ENCODE results near the gene SLC66A2. TPM values are rescaled to one million over a fixed set of nuclear protein-coding genes. Genes with fewer than 3 reads are reported as not detected.

The SLC66A2 gene
- total RNA-seq, 1 donor from 2014 or later = 28.1 TPM

DNA sequence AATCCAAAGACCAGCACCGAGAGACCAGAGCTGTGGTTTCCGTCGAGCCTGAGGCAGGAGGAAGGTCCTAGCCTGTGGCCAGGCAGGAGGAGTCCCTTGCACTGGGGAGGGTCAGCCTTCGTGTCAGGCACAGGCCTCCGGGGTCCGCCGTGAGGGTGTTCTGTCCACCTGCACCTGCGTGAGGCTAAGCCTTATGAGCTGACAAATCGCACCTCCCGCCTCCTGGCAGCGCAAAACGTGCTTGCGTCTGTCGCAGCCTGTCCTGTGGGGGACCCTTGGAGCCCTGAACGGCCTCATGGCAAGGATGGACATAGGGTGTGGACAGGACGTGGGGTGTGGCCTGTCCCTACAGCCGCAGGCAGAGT is 80.4 kb downstream of the SLC66A2 start:
- no peak for DNase-seq (ENCODE audit: low read depth)
- no peak overlapping the region for H3K4me3 ChIP-seq (ENCODE audit: low read depth, low read length)
- no peak for TF ChIP-seq CTCF (conservative IDR thresholded peaks at IDR 0.05; ENCODE audit: low read depth, low read length)

DNA sequence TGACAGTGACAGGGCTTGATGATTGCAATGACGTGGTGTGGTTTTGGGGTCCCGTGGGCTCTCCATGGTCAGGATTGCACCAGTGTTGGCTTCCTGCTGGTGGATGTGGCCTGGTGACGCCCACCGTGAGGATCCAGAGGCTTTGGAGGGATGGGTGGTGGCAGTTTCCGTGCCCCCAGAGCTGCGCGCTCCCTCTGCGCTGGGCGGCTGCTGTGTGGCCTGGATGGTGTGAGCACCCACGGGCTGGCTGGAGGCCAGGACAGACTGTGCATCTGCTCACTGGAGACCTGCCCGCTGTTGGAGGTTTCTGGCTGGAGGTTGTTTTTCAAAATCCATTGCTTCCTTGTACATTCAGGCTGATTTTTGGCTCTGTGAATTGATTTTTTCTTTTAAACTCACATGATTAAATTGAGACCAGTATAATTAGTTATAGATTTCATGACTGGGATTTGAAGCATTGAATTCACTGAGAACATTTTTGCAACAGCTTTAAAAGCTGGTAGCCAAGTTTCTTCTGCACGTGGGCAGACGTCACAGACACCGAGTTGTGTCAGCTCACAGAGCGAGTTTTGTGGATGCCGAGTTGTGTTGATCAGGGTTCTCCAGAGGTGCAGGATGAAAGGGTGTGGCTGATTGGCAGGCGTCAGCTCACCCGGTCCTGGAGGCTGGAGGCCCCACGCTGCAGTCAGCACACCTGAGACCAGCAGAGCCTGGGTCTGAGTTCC is 81.0 kb downstream of the SLC66A2 start:
- H3K4me3 ChIP-seq (ENCODE audit: low read depth, low read length) = no peak overlapping the region
- TF ChIP-seq CTCF (conservative IDR thresholded peaks at IDR 0.05; ENCODE audit: low read depth, low read length) = no peak
- no peak for DNase-seq (ENCODE audit: low read depth)

DNA sequence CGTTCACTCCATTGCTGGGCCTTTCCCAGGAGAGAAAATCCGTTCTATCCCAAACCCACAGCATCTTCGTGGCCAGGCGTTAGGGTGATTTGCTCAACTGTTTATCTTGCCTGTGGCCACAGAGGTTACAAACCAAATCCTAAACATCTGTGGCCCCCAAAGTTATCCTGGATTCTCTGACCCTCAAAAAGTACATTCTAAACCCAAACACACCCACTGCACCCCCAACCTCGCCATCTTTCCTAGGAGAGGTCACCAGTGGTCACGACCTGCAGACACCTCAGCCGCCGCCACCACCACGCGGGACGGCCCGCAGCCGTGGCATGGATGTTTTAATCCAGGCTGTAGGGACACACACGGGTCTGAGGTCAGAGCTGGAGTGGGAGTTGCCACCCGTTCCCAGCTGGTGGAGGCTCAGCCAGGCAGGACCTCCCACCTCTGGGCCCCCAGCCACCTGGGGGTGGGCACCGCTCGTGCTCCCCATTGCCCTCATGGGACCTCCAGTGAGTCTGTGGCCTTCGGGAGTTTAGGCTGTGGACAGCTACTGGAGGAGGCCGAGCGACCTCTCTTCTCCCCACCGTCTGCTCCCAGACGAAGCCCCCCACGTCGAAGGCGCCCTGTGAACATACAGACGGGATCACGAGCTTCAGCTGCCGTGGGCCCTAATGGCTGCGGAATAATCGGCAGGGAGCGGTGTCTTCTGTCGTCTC is 81.7 kb downstream of the SLC66A2 start:
- no peak for DNase-seq (ENCODE audit: low read depth)
- TF ChIP-seq CTCF (conservative IDR thresholded peaks at IDR 0.05; ENCODE audit: low read depth, low read length) = no peak
- H3K4me3 ChIP-seq (ENCODE audit: low read depth, low read length) = no peak overlapping the region

DNA sequence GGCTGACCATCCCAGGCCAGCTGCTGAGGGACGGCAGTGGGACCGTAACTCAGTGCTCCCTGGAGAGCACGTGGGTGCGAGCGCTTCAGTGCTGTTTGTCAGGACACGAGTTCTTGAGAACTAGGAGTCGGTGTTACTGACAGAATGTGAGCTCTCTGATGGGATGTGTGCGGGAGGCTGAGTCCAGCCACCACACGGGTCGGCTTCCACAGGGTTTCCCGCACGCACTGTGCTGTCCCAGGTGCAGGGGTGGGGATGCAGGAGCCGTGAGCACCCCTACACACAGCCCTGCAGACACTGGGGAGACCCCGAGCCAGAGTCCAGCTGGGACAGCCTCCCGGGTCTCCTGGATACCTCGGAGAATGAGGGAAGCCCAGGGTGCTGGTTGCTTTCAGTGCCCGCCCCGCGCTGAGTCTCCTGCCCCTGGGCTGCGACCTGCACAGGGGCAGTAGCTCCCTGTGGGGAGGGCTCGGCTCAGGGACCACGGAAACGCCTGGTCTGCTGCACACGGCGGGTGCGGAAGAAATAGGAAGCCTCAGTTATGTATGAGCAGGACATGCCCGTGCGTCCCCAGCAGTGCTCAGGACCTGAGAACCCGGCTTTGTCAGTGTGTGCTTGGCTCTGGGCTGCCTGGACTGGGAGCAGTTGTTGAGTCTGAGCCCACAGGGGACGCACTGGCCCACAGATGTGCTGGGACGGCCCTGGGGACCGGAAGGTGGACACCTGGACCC is 82.5 kb downstream of the SLC66A2 start:
- DNase-seq (ENCODE audit: low read depth) = no peak
- H3K4me3 ChIP-seq (ENCODE audit: low read depth, low read length) = no peak overlapping the region
- no peak for TF ChIP-seq CTCF (conservative IDR thresholded peaks at IDR 0.05; ENCODE audit: low read depth, low read length)

DNA sequence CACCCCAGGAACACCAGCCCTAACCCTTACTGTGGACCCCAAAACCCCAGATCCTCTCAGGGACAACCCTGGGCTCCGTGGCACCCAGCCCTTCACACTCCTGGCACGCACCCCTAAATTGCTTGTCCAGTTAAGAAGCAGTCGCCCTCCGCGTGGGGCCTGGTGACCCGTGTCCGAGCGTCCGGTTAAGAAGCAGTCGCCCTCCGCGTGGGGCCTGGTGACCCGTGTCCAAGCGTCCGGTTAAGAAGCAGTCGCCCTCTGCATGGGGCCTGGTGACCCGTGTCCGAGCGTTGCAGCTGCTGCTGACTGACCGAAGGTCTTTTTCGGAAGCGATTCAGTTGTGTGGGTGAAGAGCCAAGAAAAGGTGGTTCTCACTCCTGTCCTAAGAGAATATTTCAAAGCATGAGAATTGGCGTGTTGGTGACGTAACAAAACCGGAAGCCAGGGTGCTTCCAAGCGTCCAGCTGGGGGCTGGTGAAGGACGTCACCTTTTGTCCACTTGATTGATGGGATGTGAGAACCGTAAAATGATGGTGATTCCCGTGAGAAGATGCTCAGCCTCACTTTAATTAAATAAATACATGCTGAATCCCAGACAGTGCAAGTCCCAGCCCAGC is 83.2 kb downstream of the SLC66A2 start:
- H3K4me3 ChIP-seq (ENCODE audit: low read depth, low read length) = no peak overlapping the region
- no peak for DNase-seq (ENCODE audit: low read depth)
- no peak for TF ChIP-seq CTCF (conservative IDR thresholded peaks at IDR 0.05; ENCODE audit: low read depth, low read length)

GRCh38 chr18:79867666-79868065 is 83.8 kb downstream of the SLC66A2 start:
- DNase-seq (ENCODE audit: low read depth) = no peak
- no peak overlapping the region for H3K4me3 ChIP-seq (ENCODE audit: low read depth, low read length)
- no peak for TF ChIP-seq CTCF (conservative IDR thresholded peaks at IDR 0.05; ENCODE audit: low read depth, low read length)

Data from epithelial cell of proximal tubule (primary cell).